A549 (cell line): ENCODE results near the gene PPCS. TPM values are rescaled to one million over a fixed set of nuclear protein-coding genes. Genes with fewer than 3 reads are reported as not detected.

Source experiments
- ATAC-seq, 2 experiments: fragments of 200-7000 bp in 1 of 2; fragments of >200 bp in 1 of 2; cut with Nextera tagmentation in 1 of 2; cut with Tn5 transposase in 1 of 2; 3 replicates each; pipeline versions ENCODE4 v1.8.0 to v1.9.1; 2018 to 2020; ENCODE audit warnings: mild to moderate bottlenecking in 1 of 2, moderate library complexity in 1 of 2
- CTCF ChIA-PET: fragments of 300-600 bp; sonication (Branson Sonifier 250); formaldehyde crosslinking; extraction: SDS; loops from one replicate; lab custom pipeline; 2021; ENCODE audit warnings: antibody characterized with exemption, inconsistent platforms; lab: Yijun Ruan, JAX
- POLR2A ChIA-PET: fragments of 350-600 bp; formaldehyde crosslinking; extraction: SDS; loops from one replicate; lab custom pipeline; 2021; ENCODE audit warnings: antibody characterized with exemption, inconsistent platforms; lab: Yijun Ruan, JAX
- DNase-seq, 2 experiments: peaks; one replicate each; pipeline versions ENCODE4 v3.0.0 to v3.0.0-alpha.2; 2011 to 2016; ENCODE audit warnings: low read depth in 1 of 2, low spot score in 1 of 2
- FAIRE-seq: peaks from 2 replicates; lab custom pipeline; 2011; peaks lifted over from hg19 to GRCh38; lab: Jason Lieb, UNC
- H3K27ac ChIP-seq, 2 experiments: fragments of >200 bp; sonication (Bioruptor Twin); formaldehyde crosslinking; 3 replicates each; pipeline ENCODE4 v1.5.1; 2016 to 2017
- H3K4me1 ChIP-seq: fragments of >200 bp; sonication (Bioruptor Twin); formaldehyde crosslinking; 3 replicates; pipeline ENCODE4 v1.6.1; 2016
- H3K4me2 ChIP-seq: fragments of >200 bp; sonication (Bioruptor Twin); formaldehyde crosslinking; 3 replicates; pipeline ENCODE4 v1.6.1; 2016
- H3K4me3 ChIP-seq: fragments of >200 bp; sonication (Bioruptor Twin); formaldehyde crosslinking; 3 replicates; pipeline ENCODE4 v1.5.1; 2016
- H3K9me3 ChIP-seq: fragments of >200 bp; sonication (Bioruptor Twin); formaldehyde crosslinking; 3 replicates; pipeline ENCODE4 v1.6.1; 2016
- CHD2 ChIP-seq: fragments of 150-350 bp; IDR thresholded peaks from 2 replicates; pipeline ENCODE4 v1.6.1; 2014; ENCODE audit warnings: low read length; ENCODE audit not compliant: partially characterized antibody
- CHD4 ChIP-seq: fragments of 200-600 bp; sonication (generic); IDR thresholded peaks from 2 replicates; pipeline ENCODE4 v1.6.1; 2016; ENCODE audit warnings: antibody characterized with exemption, mild to moderate bottlenecking, borderline replicate concordance
- EHF ChIP-seq: fragments of 250-450 bp; sonication (Bioruptor Pico); IDR thresholded peaks from 2 replicates; pipeline ENCODE4 v1.5.0; 2020; ENCODE audit warnings: mild to moderate bottlenecking
- FOSL2 ChIP-seq, 2 experiments: fragments of 450-650 bp in 1 of 2; fragments of >200 bp in 1 of 2; sonication (Bioruptor Twin) in 1 of 2; formaldehyde crosslinking; IDR thresholded peaks; 2 replicates each; pipeline versions ENCODE4 v1.5.0 to v1.6.1; 2016 to 2020; ENCODE audit warnings: mild to moderate bottlenecking in 1 of 2, moderate library complexity in 1 of 2
- HEYL ChIP-seq: fragments of 250-450 bp; sonication (Bioruptor Pico); IDR thresholded peaks from 2 replicates; pipeline ENCODE4 v1.8.0; 2021; ENCODE audit warnings: mild to moderate bottlenecking, moderate library complexity
- HMGXB4 ChIP-seq: fragments of 250-450 bp; sonication (Bioruptor Pico); IDR thresholded peaks from 2 replicates; pipeline ENCODE4 v1.5.0; 2021; ENCODE audit warnings: mild to moderate bottlenecking, moderate library complexity, borderline replicate concordance
- KDM5A ChIP-seq: fragments of 200-600 bp; sonication (generic); IDR thresholded peaks from 2 replicates; pipeline ENCODE4 v1.6.1; 2016; ENCODE audit warnings: antibody characterized with exemption, mild to moderate bottlenecking
- MAFK ChIP-seq: fragments of 450-650 bp; IDR thresholded peaks from 2 replicates; pipeline ENCODE4 v1.6.1; 2014; ENCODE audit not compliant: partially characterized antibody
- MAX ChIP-seq: IDR thresholded peaks from 2 replicates; pipeline ENCODE4 v1.6.1; 2012
- MYC ChIP-seq: IDR thresholded peaks from 2 replicates; pipeline ENCODE4 v1.6.1; 2012; ENCODE audit warnings: mild to moderate bottlenecking, inconsistent platforms, low read length, improper control_type of control experiment, borderline replicate concordance
- NFE2L2 ChIP-seq: fragments of 150-350 bp; conservative IDR thresholded peaks from 2 replicates; pipeline ENCODE4 v1.6.1; 2014; ENCODE audit warnings: low read length
- PHF8 ChIP-seq: fragments of 200-600 bp; sonication (generic); IDR thresholded peaks from 2 replicates; pipeline ENCODE4 v1.6.1; 2016; ENCODE audit warnings: low read depth, mild to moderate bottlenecking, antibody characterized with exemption, moderate library complexity, borderline replicate concordance
- POLR2A ChIP-seq: IDR thresholded peaks from 2 replicates; pipeline ENCODE4 v1.6.1; 2012; ENCODE audit warnings: mild to moderate bottlenecking, low read length
- POLR2AphosphoS2 ChIP-seq: conservative IDR thresholded peaks from 2 replicates; pipeline ENCODE4 v1.6.1; 2012; ENCODE audit warnings: low read length, improper control_type of control experiment, inconsistent platforms
- RAD21 ChIP-seq, 2 experiments: fragments of >200 bp in 1 of 2; sonication (Bioruptor Twin) in 1 of 2; formaldehyde crosslinking in 1 of 2; IDR thresholded peaks in 1 of 2; conservative IDR thresholded peaks in 1 of 2; 2 replicates in 1 of 2; 3 replicates in 1 of 2; pipeline ENCODE4 v1.6.1; 2012 to 2018; ENCODE audit warnings: inconsistent platforms in 1 of 2
- RFX5 ChIP-seq: fragments of 450-650 bp; IDR thresholded peaks from 2 replicates; pipeline ENCODE4 v1.7.1; 2014; ENCODE audit warnings: antibody characterized with exemption, mild to moderate bottlenecking, moderate library complexity
- TP53 ChIP-seq: fragments of 250-450 bp; sonication (Bioruptor Pico); IDR thresholded peaks from 2 replicates; pipeline ENCODE4 v1.5.0; 2021; ENCODE audit warnings: mild to moderate bottlenecking, moderate library complexity
- ZNF302 ChIP-seq: fragments of 250-450 bp; sonication (Bioruptor Pico); IDR thresholded peaks from 2 replicates; pipeline ENCODE4 v1.9.0; 2021; ENCODE audit warnings: inconsistent platforms, mild to moderate bottlenecking, moderate library complexity
- ZSCAN20 ChIP-seq: fragments of 250-450 bp; sonication (Bioruptor Pico); IDR thresholded peaks from 2 replicates; pipeline ENCODE4 v1.8.0; 2022; ENCODE audit warnings: mild to moderate bottlenecking, moderate library complexity
- WGBS: methylation state at CpG from one replicate; pipeline ENCODE4 v1.1.6; 2017; ENCODE audit errors: missing lambda C conversion rate; 5-methylcytosine and 5-hydroxymethylcytosine counted together
- polyA plus RNA-seq, 4 experiments: library from polyadenylated mRNA; depleted of rRNA in 3 of 4; stranded (reverse); fragments of >200 nt; fragmentation: RNase III in 1 of 4; extraction: RNeasy Plus Mini Kit Qiagen cat#74134 plus additional on column Dnase treatment in 1 of 4; gene quantifications; 2 replicates in 3 of 4; 3 replicates in 1 of 4; pipeline ENCODE4 v1.2.3, GENCODE V29; 2011 to 2017
- TF ChIP-seq, protein P1 (sequence below): fragments of 150-350 bp; IDR thresholded peaks from 2 replicates; pipeline ENCODE4 v1.6.1; 2014; ENCODE audit warnings: low read depth, mild to moderate bottlenecking, low read length
- TF ChIP-seq, protein P2 (sequence below): fragments of >200 bp; sonication (Bioruptor Twin); formaldehyde crosslinking; IDR thresholded peaks from 3 replicates; pipeline ENCODE4 v1.6.1; 2016

Gene PPCS
- polyA plus RNA-seq, 2 of the 4 experiments (the other 2 are of a cell fraction), result 30.2 to 51.8 TPM

DNA sequence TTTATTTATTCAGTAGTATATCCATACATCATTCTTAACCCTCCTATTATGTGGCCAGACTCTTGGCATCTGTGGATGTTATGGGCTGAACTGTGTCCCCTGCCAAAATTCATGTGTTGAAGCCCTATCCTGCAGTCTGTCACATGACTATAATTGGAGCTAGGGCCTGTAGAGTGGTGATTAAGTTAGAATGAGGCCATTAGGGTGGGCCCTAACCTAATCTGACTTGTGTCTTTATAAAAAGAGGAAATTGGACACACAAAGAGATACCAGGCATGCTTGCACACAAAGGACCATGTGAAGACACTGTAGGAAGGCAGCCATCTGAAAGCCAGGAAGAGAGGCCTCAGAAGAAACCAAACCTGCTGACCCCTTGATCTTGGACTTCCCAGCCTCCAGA lies 7.1 kb upstream of the PPCS start:
- H3K27ac ChIP-seq, result no peak overlapping the region
- H3K4me2 ChIP-seq, result no peak overlapping the region
- ChIA-PET POLR2A (no interaction called here), CTCF (no interaction called here)
- TF ChIP-seq POLR2AphosphoS2 (no peak), TP53 (CRISPR knock-in tag) (no peak), HEYL (CRISPR knock-in tag) (no peak), POLR2A (no peak), PHF8 (no peak), MYC (no peak), NFE2L2 (no peak), ZSCAN20 (no peak), ZNF302 (CRISPR knock-in tag) (no peak), MAFK (no peak), MAX (no peak)
- TF ChIP-seq, protein P1, sequence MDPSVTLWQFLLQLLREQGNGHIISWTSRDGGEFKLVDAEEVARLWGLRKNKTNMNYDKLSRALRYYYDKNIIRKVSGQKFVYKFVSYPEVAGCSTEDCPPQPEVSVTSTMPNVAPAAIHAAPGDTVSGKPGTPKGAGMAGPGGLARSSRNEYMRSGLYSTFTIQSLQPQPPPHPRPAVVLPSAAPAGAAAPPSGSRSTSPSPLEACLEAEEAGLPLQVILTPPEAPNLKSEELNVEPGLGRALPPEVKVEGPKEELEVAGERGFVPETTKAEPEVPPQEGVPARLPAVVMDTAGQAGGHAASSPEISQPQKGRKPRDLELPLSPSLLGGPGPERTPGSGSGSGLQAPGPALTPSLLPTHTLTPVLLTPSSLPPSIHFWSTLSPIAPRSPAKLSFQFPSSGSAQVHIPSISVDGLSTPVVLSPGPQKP, result no peak
- TF ChIP-seq, protein P2, sequence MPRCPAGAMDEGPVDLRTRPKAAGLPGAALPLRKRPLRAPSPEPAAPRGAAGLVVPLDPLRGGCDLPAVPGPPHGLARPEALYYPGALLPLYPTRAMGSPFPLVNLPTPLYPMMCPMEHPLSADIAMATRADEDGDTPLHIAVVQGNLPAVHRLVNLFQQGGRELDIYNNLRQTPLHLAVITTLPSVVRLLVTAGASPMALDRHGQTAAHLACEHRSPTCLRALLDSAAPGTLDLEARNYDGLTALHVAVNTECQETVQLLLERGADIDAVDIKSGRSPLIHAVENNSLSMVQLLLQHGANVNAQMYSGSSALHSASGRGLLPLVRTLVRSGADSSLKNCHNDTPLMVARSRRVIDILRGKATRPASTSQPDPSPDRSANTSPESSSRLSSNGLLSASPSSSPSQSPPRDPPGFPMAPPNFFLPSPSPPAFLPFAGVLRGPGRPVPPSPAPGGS, result no peak
- no peak overlapping the region for H3K4me3 ChIP-seq
- ATAC-seq (no peak), DNase-seq (no peak), FAIRE-seq (no peak)
- H3K9me3 ChIP-seq, result no peaks in the 10 kb centered on the region
- H3K4me1 ChIP-seq, result no peaks in the 10 kb centered on the region

DNA sequence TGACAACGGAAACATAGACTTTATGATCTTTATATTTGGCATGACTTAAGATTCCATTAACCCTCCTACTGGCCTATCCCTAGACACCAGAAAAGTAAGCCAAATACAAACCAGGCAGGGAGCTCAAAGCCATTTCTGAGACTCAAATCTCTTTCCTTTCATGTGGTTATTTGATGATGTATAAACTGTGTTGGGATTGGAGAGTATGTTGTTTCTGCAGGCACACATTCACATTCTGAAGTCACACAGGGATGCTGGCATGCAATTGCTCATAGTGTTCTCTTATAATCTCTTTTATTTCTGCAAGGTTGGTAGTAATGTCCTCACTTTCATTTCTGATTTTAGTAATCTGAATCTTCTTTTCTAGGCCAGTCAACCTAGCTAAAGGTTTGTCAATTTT lies 6.3 kb upstream of the PPCS start:
- H3K27ac ChIP-seq, result no peak overlapping the region
- H3K4me2 ChIP-seq, result no peak overlapping the region
- no peak for DNase-seq
- CTCF ChIA-PET, result no interaction called here
- WGBS, result 82% methylated on average over 1 of the region's 1 CpG
- no peak for ATAC-seq
- no peak overlapping the region for H3K4me3 ChIP-seq
- H3K4me1 ChIP-seq, result no peaks in the 10 kb centered on the region
- FAIRE-seq, result no peak
- TF ChIP-seq CHD4 (no peak), TP53 (CRISPR knock-in tag) (no peak), KDM5A (no peak), EHF (CRISPR knock-in tag) (no peak), HMGXB4 (CRISPR knock-in tag) (no peak), RAD21 (conservative IDR thresholded peaks at IDR 0.05 in 1 of 2, IDR thresholded peaks at IDR 0.05 in 1 of 2) (no peak), RFX5 (no peak)
- TF ChIP-seq, all 56 proteins: peak for 0
- POLR2A ChIA-PET, result no interaction called here
- H3K9me3 ChIP-seq, result no peaks in the 10 kb centered on the region

DNA sequence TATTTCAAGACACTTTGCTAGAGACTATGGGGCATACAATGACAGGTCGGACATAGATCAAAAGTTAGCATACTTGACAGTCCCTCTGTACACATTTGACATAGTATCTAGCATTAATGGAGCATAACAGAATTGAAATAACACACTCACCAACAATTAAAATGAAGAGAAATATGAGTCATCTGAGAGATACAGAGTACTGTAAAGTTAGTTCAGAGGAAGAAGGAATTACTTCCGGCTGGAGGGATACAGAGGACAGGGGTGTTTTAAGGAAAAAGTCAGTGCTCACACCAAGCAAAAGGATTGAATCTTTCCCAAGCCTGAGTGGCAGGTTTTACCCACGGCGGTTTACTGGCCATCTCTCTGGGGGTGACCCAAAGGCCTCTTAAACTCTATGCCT lies 3.0 kb upstream of the PPCS start:
- peaks cover 13% of the 10 kb centered on the region; the same call in 1 of the 3 replicates for H3K4me1 ChIP-seq
- no peak for FAIRE-seq
- no peak for ATAC-seq
- H3K4me3 ChIP-seq, result no peak overlapping the region
- DNase-seq, result no peak
- TF ChIP-seq CHD2 (no peak), FOSL2 (IDR thresholded peaks at IDR 0.05) (no peak), FOSL2 (CRISPR knock-in tag; IDR thresholded peaks at IDR 0.05) (peak; percentile 4; the same call in 1 of the 2 replicates)
- TF ChIP-seq, all 56 proteins: peak for 1
- Histone ChIP-seq H3K9me3 (no peaks in the 10 kb centered on the region), H3K27ac (no peak overlapping the region), H3K4me2 (no peak overlapping the region)
- POLR2A ChIA-PET, result no interaction called here
- 79% methylated on average over 4 of the region's 4 CpGs for WGBS
- CTCF ChIA-PET, result no interaction called here
